Activated naive CD8-positive, alpha-beta T cell treated with anti-CD3 and anti-CD28 coated beads for 36 hours (primary cell): Measurements from ENCODE around the gene SFXN5. TPM values are rescaled to one million over a fixed set of nuclear protein-coding genes. Genes with fewer than 3 reads are reported as not detected.
A peak's percentile ranks its signal among the peaks of the same experiment; 100 is the strongest.

Experiments used
- DNase-seq: peaks from one replicate; pipeline ENCODE4 v3.0.0; 2021
- H3K27ac Mint-ChIP-seq: one replicate; pipeline ENCODE4 v1.8.0; 2022; ENCODE audit warnings: mild to moderate bottlenecking, moderate library complexity, mixed read lengths
- H3K27me3 Mint-ChIP-seq: one replicate; pipeline ENCODE4 v1.8.0; 2022; ENCODE audit warnings: mild to moderate bottlenecking, mixed read lengths
- H3K36me3 Mint-ChIP-seq: one replicate; pipeline ENCODE4 v1.8.0; 2021; ENCODE audit warnings: mild to moderate bottlenecking, mixed read lengths
- H3K4me1 Mint-ChIP-seq: one replicate; pipeline ENCODE4 v1.8.0; 2021; ENCODE audit warnings: mixed read lengths
- H3K4me3 Mint-ChIP-seq: one replicate; pipeline ENCODE4 v1.8.0; 2022; ENCODE audit warnings: mild to moderate bottlenecking, moderate library complexity, mixed read lengths
- H3K9me3 Mint-ChIP-seq: one replicate; pipeline ENCODE4 v1.8.0; 2022; ENCODE audit warnings: mixed read lengths
- total RNA-seq, 2 experiments: library from RNA; stranded (reverse); gene quantifications; one replicate each; pipeline ENCODE4 v1.2.3, GENCODE V29; 2021

Gene SFXN5
- total RNA-seq, 2 experiments from 2014 or later, result 8.3 to 10.8 TPM

DNA sequence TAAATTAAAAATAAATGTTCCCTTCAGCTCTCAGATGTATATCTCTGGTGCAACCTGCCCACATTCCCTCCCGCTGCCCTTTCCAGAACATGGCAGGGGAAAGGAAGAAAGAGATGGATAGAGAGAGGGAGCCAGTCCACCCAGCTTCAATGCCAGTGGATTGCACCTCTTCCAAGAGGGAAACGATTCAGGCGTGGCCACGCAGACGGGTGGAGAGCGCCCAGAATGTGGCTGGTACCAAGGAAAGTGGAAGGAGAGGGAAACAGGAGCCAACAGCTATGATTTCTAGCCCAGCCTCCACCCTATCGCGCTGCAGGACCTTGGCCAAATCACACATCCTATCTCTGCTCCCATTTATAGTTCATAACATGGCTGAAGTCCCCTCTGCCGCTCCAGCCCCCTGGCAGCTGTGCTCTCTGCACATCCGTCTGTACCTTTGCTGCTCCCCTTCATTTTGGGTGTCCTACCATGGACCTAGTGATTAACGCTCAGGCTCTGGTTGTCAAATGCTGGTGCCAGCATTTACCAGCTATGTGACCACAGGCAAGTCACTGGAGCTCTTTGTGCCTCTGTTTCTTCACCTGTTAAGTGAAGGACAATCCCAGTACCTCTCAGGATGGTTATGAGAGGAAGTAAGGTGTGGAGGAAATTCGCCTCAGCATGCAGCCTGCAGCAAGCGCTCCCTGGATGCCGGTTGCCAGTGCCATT is 66.5 kb downstream of the SFXN5 start:
- H3K27ac Mint-ChIP-seq, result no peak overlapping the region
- no peak overlapping the region for H3K4me3 Mint-ChIP-seq
- DNase-seq, result no peak
- H3K36me3 Mint-ChIP-seq, result no peaks in the 10 kb centered on the region
- no peaks in the 10 kb centered on the region for H3K9me3 Mint-ChIP-seq
- H3K27me3 Mint-ChIP-seq, result no peaks in the 10 kb centered on the region
- no peaks in the 10 kb centered on the region for H3K4me1 Mint-ChIP-seq

DNA sequence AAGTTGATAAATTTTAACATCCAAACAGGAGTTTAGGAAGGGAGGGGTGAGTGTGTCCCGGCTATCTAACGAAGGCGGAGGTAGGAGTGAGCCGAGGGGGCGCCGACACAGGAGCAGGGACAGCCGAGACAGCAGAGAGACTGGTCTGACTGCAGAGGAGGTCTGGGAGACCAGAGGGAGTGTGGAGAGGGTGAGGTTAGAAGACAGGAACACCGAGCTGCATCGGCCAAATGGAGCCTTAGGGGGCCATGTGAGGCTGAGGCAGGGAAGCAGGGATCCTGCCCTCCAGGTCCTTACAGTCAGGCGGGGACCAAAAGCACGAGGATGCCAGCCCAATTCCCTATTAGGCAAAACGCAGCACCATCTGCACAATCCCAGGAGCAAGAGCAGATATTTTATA is 67.0 kb downstream of the SFXN5 start:
- no peaks in the 10 kb centered on the region for H3K27me3 Mint-ChIP-seq
- no peaks in the 10 kb centered on the region for H3K4me1 Mint-ChIP-seq
- H3K36me3 Mint-ChIP-seq, result no peaks in the 10 kb centered on the region
- H3K27ac Mint-ChIP-seq, result no peak overlapping the region
- no peak for DNase-seq
- H3K4me3 Mint-ChIP-seq, result no peak overlapping the region
- H3K9me3 Mint-ChIP-seq, result no peaks in the 10 kb centered on the region

DNA sequence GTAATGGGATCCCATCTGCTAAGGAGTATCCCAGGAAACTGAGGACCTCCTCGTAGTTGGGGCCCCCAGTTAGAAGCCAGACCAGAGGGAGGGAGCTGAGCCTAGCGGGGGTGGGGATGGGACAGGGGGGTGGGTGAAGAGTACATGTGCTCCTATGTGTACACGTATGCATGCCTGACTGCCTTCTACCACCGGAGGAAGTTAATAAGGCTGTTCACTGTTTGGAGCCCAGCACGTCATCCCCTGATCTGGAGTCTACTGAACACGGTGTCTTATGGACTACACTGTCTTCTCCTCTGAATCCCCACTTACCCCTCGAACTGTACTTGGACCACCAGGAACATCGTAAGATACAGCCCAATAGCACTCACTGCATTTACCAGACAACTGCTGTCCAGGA is 68.5 kb downstream of the SFXN5 start:
- DNase-seq, result no peak
- H3K9me3 Mint-ChIP-seq, result no peaks in the 10 kb centered on the region
- H3K27me3 Mint-ChIP-seq, result no peaks in the 10 kb centered on the region
- H3K27ac Mint-ChIP-seq, result no peak overlapping the region
- no peaks in the 10 kb centered on the region for H3K36me3 Mint-ChIP-seq
- H3K4me1 Mint-ChIP-seq, result no peaks in the 10 kb centered on the region
- H3K4me3 Mint-ChIP-seq, result no peak overlapping the region

DNA sequence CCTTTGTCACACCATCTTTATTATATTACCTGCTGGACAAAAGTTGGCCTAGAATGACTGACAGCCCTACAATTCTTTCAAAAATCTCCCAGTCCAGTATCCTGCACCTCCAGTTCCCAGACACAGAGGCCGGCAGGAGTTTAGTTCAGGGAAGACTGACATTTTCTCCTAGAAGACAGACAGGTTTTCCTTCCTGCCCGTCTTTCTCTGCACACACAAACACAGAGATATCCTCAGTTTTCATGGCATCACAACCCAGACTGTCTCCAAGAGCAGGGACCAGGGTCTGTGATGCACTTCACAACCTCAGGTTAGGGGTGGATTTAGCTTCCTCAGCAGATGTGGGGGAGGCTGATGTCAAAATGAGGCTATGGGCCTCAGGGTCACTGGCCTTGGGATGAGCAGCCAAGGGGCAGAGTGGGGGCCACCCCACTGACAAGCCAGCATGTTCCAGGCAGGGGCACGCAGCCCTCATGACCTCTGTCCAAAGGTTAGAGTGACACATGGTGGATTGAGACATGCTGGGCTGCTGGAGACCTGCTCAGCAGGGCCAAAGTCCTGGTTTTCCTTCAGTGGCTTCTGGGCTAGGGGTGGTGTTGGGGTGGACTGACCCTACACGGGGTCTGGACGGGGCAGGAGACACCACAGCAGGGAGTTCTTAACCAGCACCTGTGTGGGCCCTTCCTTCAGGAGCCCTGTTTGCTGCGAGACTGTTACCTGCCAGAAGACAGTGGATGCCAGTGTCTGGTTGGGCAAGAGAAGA is 70.5 kb downstream of the SFXN5 start:
- no peaks in the 10 kb centered on the region for H3K27me3 Mint-ChIP-seq
- no peak overlapping the region for H3K4me3 Mint-ChIP-seq
- H3K27ac Mint-ChIP-seq, result no peak overlapping the region
- no peaks in the 10 kb centered on the region for H3K36me3 Mint-ChIP-seq
- no peaks in the 10 kb centered on the region for H3K9me3 Mint-ChIP-seq
- DNase-seq, result no peak
- no peaks in the 10 kb centered on the region for H3K4me1 Mint-ChIP-seq

DNA sequence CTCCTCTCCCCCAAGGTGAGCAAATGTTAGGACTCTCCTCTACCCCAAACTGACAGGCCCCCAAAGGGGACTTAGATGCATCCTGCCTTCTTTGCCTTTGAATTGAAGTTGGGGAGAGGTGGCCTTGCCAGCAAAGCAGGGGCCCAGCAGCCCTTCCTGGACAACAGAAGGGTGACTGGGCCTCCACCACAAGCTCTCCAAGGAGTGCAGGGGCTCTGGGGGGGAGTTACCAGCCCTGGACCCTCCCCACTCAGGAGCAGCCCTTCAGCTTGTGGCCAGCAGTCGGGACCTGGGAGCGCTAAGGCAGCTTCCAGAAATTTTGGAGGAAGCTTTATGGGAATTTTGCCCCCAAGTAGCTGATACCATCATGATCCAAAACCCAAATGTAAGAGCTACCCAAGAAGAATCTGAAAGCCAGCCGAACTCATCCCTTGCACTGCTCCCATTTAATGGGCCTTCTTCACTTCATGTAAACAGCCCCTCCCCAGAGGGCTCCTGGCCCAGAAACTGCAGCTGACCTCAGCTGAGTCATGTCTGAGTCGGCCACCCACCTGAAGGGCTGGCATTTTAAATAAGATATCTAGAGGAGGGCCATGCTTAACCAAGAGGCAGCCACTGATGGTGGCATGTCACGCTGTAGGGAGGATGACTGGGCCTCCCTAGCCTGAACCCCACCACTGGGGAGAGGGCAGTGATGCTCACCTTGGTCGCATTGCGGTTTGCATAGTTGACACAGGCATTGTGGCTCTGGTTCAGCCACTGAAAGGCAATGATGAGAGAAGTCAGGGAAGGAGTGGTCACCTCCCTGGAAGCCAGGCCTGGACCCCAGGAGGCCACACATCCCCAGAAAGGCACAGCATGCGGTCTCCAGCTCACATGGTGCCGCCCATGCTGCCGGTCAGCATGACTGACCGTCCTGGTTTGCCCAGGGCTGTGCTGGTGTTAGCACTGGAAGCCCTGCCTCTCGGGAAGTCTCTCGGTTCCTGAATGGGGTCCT is 71.5 kb downstream of the SFXN5 start:
- Mint-ChIP-seq H3K4me1 (no peaks in the 10 kb centered on the region), H3K27me3 (no peaks in the 10 kb centered on the region), H3K4me3 (no peak overlapping the region), H3K9me3 (no peaks in the 10 kb centered on the region), H3K27ac (no peak overlapping the region), H3K36me3 (no peaks in the 10 kb centered on the region)
- no peak for DNase-seq

DNA sequence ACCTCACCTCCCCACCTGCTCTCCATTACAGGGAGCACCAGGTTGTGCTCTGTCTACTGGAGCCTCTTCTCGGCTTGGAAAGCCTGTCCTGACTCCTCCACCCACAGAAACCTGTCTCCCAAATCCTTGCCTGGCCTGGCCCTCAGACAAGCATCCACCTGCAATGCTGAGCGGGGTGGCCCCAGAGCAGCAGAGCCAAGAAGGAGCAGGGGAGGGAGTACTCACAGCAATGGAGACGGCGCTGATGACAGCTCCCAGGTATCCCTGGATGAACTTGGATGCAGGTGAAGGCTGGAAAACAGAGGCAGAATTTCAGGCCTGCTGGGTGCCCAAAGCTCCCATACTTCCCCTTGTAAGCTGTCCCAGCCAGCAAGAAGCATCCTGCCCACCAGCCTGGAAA is 72.8 kb downstream of the SFXN5 start:
- H3K27me3 Mint-ChIP-seq, result no peaks in the 10 kb centered on the region
- H3K27ac Mint-ChIP-seq, result no peak overlapping the region
- no peaks in the 10 kb centered on the region for H3K36me3 Mint-ChIP-seq
- no peak overlapping the region for H3K4me3 Mint-ChIP-seq
- DNase-seq, result no peak
- no peaks in the 10 kb centered on the region for H3K4me1 Mint-ChIP-seq
- H3K9me3 Mint-ChIP-seq, result no peaks in the 10 kb centered on the region

DNA sequence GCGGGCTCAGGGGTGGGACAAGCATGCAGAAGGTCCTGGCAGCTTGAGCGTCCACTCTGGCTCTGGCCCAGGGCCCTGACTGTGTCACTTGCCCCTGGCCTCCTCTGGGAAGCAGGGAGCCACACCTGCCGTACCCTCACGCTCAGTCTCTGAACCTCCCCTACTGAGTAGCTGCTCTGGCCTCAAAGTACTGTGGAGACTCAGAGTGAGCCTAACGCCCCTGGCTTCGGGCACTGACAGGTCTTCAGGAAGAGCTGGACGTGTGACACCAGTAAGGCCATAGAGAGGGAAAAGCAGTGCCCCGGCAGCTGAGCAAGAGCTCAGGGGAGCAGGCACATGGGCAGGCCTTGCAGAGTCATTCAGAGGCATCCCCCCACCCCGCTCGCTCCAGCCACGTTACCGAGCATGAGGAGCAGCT is 73.3 kb downstream of the SFXN5 start:
- no peaks in the 10 kb centered on the region for H3K9me3 Mint-ChIP-seq
- no peak for DNase-seq
- H3K36me3 Mint-ChIP-seq, result no peaks in the 10 kb centered on the region
- H3K27ac Mint-ChIP-seq, result no peak overlapping the region
- no peaks in the 10 kb centered on the region for H3K27me3 Mint-ChIP-seq
- H3K4me3 Mint-ChIP-seq, result no peak overlapping the region
- no peaks in the 10 kb centered on the region for H3K4me1 Mint-ChIP-seq

DNA sequence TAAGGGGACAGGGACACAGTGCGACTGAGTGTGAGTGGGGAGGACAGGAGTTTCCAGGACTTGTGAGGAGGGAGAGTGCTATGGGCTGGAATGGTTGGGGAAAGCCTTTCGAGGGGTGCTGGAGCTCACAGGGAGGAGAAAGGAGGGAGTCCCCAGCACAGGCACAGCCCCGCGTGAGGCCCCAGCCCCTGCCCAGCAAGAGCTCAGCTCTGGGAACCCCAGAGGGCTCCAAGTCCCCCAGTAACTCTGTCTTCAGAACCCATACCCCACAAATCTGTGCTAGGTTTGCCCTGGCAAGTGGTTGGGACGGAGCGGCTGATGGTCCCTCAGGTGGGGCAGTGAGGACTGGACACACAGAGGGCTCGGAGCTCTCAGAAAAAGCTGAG is 75.4 kb downstream of the SFXN5 start:
- no peak overlapping the region for H3K4me3 Mint-ChIP-seq
- no peaks in the 10 kb centered on the region for H3K27me3 Mint-ChIP-seq
- no peak for DNase-seq
- H3K9me3 Mint-ChIP-seq, result no peaks in the 10 kb centered on the region
- H3K27ac Mint-ChIP-seq, result no peak overlapping the region
- H3K36me3 Mint-ChIP-seq, result no peaks in the 10 kb centered on the region
- no peaks in the 10 kb centered on the region for H3K4me1 Mint-ChIP-seq

DNA sequence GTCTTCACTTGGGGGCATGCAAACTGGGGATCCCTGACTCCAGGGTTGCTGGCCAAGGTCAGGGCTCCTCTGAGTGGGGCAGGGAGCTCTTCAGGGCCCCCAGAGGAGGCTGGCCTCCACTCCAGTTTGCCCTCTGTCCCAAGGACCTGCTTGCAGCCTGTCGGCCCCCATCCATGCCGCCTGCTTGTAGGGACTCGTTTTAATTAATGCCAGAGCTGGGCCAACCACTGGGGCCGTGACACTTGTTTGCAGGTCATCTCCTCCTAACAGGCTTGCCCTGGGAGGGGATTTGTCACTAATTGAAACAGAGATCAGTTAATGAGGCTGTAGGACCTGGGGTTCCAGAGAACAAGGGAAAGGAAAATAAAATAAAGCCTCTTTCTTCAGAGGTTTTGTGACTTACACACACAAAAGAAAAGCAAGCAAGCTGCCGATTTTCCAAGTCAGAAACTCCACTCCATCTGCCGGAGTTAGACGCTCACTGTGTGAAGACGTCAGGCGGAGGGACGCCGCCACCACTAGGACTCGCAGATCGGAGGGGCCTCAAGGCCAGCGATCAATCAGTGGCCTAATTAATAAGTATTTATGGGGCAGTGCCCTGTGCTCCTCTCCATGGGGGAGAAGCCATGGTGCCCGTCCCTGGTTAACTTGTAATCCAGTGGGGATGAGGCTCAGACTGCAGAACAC is 75.9 kb downstream of the SFXN5 start:
- no peak overlapping the region for H3K27ac Mint-ChIP-seq
- no peaks in the 10 kb centered on the region for H3K4me1 Mint-ChIP-seq
- no peaks in the 10 kb centered on the region for H3K9me3 Mint-ChIP-seq
- no peak overlapping the region for H3K4me3 Mint-ChIP-seq
- no peaks in the 10 kb centered on the region for H3K27me3 Mint-ChIP-seq
- DNase-seq, result no peak
- no peaks in the 10 kb centered on the region for H3K36me3 Mint-ChIP-seq

DNA sequence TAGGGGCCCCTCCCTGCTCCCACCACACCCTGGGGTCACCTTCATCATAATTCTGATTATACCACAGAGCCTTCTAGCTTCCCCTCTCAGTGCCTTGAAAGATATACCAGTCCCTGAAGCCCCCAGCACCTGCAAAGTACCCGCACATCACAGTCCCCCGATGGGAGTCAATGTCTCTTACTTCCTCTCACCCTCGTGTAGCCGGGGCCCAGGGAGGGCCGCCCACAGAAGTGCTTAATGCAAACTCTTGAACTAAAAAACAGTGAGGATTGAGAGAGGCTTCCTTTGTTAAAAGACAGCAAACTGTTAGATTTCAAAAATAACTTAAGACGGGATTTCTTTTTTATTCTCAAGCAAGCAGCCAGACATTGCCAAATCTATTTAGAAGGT is 76.5 kb downstream of the SFXN5 start:
- H3K4me3 Mint-ChIP-seq, result no peak overlapping the region
- DNase-seq, result no peak
- H3K4me1 Mint-ChIP-seq, result no peaks in the 10 kb centered on the region
- no peak overlapping the region for H3K27ac Mint-ChIP-seq
- no peaks in the 10 kb centered on the region for H3K36me3 Mint-ChIP-seq
- no peaks in the 10 kb centered on the region for H3K9me3 Mint-ChIP-seq
- no peaks in the 10 kb centered on the region for H3K27me3 Mint-ChIP-seq

DNA sequence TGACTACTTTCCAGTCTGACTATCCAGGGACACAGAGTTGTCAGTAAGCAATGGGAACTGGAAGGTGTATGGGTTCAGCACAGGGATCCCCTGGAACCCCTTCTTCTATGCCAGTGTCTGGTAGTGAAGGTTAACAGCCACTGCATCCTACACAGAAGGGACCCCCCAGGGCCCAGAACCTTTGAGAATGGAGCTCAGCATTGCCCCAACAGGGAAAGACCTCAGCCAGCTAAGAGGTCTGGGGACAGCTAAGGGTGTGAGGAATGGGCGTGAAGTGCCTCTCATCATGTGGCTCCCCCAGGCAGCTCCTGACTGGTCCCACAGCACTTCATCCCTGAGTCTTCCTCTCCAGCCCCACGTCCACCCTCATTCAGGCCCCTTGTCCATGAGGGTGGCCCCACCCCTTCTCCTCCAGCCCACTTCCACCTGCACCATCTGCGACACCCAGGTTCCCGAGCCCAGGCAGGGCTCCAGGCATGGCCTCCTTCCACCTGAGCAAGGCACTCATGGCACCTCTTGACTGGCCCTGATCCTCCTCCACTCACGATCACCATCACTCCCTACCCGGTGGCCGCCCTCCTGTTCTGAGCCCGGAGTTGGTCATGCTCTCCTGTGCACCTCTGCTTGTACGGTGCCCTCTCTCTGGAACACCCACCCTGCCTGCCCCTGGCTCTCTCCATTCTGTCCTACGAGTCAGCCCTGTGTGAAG is 77.1 kb downstream of the SFXN5 start:
- H3K36me3 Mint-ChIP-seq, result no peaks in the 10 kb centered on the region
- no peak for DNase-seq
- no peaks in the 10 kb centered on the region for H3K9me3 Mint-ChIP-seq
- no peak overlapping the region for H3K4me3 Mint-ChIP-seq
- no peak overlapping the region for H3K27ac Mint-ChIP-seq
- H3K4me1 Mint-ChIP-seq, result no peaks in the 10 kb centered on the region
- H3K27me3 Mint-ChIP-seq, result no peaks in the 10 kb centered on the region

DNA sequence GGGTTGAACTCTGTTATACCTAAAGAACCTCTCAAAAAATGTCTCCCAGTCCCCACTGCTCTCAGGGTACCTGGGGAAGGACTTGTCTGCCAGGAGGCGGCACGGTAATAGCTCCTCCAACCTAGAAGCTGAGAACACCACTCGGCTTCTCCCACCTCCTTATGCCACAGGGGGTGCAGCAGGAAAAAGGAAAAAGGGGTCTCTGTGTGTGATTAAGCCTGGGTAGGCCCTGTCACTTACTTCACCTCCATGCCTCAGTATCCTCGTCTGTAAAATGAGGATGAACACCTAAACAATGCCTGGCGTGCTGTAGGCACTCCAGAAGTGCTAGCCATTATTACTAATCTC is 77.6 kb downstream of the SFXN5 start:
- Mint-ChIP-seq H3K36me3 (no peaks in the 10 kb centered on the region), H3K4me3 (no peak overlapping the region), H3K27me3 (no peaks in the 10 kb centered on the region), H3K27ac (no peak overlapping the region), H3K4me1 (no peaks in the 10 kb centered on the region), H3K9me3 (no peaks in the 10 kb centered on the region)
- no peak for DNase-seq

DNA sequence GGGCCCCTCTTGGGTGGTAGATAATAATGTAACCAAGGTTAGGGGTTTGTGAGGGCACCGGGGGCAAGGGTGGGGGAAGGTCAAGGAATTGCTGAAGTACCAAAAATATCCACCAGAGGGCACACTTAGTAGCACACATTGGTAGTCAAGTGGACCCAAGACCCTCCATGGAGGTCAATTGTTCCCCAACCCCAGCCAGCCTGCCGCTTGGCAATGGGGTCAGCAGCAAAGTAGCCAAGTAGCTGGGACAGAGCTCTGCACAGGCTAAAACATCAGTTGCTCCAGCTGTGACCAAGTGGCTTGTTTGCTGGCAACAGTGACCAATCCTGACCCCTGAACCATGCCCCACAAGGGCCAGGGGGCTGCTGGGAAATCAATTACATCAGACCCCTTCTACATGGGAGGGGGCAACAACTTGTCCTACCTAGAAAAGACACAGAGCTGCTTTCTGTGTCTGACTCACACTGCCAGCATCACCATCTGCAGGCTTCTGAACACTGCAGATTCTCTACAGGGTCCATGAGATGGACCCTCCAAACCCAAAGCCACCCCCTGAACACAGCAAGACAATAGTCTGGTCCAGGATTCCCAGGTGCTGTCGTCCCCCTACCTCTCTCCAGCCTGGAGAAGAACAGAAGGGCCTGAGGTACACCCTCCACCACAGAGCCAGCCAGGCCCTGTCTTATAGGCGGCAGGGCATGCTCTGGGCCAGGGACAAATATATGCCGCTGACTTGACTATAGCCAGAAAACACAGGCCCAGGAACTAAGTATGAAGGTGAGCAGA is 78.2 kb downstream of the SFXN5 start:
- Mint-ChIP-seq H3K36me3 (no peaks in the 10 kb centered on the region), H3K4me1 (no peaks in the 10 kb centered on the region), H3K4me3 (no peak overlapping the region), H3K27me3 (no peaks in the 10 kb centered on the region), H3K9me3 (no peaks in the 10 kb centered on the region), H3K27ac (no peak overlapping the region)
- DNase-seq, result peak; percentile 16

DNA sequence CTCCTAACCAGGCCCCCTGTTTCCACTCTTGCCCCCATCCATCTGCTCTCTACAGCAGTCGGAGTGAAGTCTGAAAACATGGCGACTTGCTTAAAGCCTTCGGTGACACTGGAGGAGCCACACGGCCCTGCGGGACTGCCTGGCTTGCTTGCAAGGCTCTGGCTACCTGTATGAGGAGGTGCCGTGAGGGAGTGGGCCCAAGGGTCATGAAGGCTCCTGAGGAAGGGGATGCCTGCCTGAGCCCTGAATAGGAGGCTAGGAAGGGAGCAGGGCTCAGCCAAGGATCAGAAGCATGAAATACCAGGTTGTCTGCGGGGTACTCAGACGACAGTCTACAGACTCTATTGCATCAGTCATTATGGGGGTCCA is 78.8 kb downstream of the SFXN5 start:
- H3K4me3 Mint-ChIP-seq, result no peak overlapping the region
- no peaks in the 10 kb centered on the region for H3K9me3 Mint-ChIP-seq
- no peaks in the 10 kb centered on the region for H3K36me3 Mint-ChIP-seq
- H3K27me3 Mint-ChIP-seq, result no peaks in the 10 kb centered on the region
- no peaks in the 10 kb centered on the region for H3K4me1 Mint-ChIP-seq
- no peak for DNase-seq
- H3K27ac Mint-ChIP-seq, result no peak overlapping the region
